GM19438 (cell line): ENCODE data around the gene RALGPS2.
"Not testable (repeated sequence)": the region's sequence is repeated elsewhere in the genome, so short reads cannot be mapped to it uniquely, and the experiment has no call there.

Experiments used
- ATAC-seq: cut with Tn5 transposase; IDR thresholded peaks from one replicate; pipeline ENCODE4 v1.9.1; 2021; ENCODE audit warnings: low read depth; ENCODE audit not compliant: unreplicated experiment

Gene RALGPS2

DNA sequence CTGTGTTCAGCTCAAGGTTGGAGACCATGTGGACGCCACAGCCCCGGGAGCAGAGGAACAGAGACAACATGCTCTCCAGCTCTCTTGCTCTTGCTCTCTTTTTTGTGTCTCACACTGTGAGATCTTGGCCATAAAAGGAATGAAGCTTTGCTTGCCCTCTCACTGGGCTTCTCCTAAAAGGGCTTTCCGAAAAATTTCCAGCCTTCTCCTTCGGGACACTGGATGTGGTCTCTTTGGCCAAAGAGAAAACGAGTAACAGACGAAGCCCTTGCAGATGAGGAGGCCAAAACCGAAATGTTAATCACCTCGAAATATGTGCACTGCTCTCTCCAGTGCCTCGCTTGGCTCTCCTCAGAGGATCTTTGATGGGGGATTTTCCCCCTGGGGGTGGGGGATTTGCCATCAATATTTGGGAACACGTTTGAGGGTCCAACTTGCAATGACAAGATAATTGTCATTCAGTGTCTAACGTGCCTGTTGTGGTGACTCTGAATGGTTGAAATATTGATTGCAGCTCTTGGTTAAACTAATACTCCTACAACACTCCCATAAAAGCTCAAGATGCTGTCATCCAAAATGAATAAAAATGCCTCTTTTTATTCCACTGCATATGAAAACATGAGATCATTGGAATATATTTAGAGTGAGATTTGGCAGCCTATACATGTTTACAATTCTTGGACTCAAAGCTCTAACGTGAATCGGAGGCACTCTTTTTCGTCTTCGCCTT, 214.5 kb downstream of the RALGPS2 start:
- no peak for ATAC-seq

DNA sequence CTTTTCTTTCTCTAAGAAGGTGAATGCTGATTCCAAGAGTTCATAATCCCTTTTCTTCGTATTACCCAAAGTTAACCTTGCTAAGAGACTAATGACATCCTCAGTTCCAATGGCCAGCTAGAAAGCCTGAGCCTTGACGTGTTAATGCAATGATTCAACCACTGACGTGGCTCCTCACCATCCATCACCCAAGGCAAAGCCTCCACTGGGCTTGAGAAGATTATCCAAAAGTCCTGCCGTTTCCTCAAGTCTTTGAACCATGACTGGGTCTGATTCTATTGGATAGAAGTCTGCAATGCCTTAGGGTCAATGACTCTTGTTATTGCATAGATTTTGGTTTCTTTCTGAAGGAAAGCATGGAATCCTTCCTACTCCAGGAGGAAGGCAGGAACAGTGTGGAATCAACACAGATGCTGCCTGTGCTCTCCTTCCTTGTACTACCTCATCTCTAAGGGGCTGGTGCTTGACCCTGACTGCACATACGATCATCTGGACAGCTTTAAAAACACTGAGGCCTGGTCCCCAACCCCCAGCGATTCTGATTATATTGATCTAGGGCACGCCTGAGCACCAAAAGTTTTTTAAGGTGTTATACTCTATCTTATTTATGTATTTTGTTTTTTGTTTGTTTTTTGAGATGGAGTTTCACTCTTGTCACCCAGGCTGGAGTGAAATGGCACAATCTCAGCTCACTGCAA, 215.2 kb downstream of the RALGPS2 start:
- ATAC-seq = no peak

- no peak for ATAC-seq
Measured at GRCh38 chr1:178941261-178941689, 216.2 kb downstream of the RALGPS2 start.

GRCh38 chr1:178941849-178942248, 216.8 kb downstream of the RALGPS2 start:
- no peak for ATAC-seq

GRCh38 chr1:178942285-178943198, 217.5 kb downstream of the RALGPS2 start:
- no peak for ATAC-seq

DNA sequence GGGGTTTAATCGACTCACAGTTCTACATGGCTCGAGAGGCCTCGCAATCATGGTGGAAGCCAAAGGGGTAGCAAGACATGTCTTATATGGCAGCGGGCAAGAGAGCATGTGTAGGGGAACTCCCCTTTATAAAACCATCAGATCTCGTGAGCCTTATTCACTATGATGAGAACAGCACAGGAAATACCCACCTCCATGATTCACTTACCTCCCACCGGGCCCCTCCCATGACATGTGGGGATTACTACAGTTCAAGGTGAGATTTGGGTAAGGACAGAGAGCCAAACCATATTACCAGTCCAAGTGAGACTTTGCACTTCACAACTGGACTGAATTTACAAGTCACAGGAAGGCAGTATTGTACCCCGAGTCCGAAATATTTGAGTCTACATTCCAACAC, 219.7 kb downstream of the RALGPS2 start:
- ATAC-seq = no peak

DNA sequence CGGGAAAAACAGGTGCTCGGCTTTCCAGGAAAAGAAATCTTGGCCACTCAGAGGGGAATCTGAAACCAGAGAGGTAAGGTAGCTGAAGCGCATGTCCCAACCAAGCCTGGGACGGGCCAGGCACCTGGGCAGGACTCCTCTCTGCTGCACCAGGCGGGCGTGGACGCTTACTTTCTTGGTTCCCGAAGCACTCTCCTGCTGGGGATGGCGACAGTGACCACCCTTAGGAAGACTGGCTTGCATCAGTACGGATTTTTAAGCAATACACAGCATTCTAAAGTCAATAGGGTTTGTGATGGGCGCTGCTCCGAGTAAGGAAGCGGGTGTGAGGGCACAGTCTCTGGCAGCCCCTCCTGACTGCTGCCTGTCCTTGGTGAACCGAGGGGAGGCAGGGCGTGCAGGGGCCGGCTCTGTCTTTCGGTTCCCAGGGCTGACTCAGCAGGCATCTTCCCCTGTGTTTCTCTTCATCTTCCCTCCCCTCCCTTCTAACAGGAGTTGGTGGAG, 220.8 kb downstream of the RALGPS2 start:
- no peak for ATAC-seq

- ATAC-seq = no peak
Measured at GRCh38 chr1:178946416-178946815, 221.4 kb downstream of the RALGPS2 start.

DNA sequence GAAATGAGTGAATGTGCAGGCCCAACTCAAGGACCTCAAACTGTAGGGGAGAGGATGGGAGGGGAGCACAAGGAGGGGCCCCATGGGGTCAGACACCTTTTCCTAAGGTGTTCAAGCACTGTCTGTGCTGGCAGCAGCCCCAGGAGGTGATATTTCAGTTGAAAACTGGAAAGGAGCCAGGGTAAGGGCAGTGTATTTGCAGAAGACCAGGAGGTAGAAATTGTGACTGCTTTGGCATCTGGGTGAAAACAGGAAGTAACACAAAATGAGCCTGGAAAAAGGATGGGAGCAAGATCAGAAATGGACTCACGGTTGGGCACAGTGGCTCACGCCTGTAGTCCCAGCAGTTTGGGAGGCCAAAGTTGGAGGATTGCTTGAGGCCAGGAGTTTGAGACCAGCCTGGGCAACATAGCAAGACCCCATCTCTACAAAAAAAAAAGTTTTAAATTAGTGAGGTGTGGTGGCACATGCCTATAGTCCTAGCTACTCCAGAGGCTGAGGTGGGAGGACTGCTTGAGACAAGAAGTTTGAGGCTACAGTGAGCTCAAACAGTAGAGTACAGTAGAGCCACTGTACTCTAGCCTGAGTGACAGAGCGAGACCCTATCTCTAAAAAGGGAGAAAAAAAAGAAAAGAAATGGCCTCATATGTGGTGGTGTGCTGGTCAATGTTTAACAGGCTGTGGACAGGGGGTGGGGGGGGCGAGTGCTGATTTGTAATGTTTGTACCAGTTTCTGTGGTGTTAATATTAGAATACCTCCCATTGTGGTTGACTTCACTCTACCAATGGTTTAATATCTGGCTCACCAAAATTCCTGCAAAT, 222.0 kb downstream of the RALGPS2 start:
- no peak for ATAC-seq

DNA sequence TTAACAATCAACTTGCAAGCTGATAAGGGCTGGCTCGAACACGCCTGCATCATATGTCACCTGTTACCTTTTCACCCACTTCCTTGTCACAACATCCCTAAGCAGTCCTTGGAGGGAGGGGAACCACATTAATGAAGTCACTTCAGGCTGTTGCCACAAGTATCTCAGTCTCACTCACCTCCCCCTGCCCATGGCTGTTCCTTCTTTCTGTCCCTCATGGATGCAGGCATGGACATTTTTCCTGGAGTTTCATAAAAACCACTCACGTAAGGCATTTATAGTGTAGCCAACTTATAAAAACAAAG, 222.6 kb downstream of the RALGPS2 start:
- no peak for ATAC-seq

- ATAC-seq = no peak
Measured at GRCh38 chr1:178948676-178949075, 223.6 kb downstream of the RALGPS2 start.

DNA sequence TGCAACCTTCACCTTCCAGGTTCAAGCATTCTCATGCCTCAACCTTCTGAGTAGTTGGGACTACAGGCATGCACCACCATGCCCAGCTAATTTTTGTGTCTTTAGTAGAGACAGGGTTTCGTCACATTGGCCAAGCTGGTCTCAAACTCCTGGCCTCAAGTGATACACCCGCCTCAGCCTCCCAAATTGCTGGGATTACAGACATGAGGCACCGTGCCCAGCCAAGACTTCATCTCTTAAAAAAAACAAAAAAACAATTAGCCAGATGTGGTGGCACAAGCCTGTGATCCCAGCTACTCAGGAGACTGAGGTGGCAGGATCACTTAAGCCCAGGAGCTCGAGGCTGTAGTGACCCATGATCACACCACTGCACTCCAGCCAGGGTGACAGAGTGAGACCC, 224.8 kb downstream of the RALGPS2 start:
- not testable (repeated sequence) for ATAC-seq

DNA sequence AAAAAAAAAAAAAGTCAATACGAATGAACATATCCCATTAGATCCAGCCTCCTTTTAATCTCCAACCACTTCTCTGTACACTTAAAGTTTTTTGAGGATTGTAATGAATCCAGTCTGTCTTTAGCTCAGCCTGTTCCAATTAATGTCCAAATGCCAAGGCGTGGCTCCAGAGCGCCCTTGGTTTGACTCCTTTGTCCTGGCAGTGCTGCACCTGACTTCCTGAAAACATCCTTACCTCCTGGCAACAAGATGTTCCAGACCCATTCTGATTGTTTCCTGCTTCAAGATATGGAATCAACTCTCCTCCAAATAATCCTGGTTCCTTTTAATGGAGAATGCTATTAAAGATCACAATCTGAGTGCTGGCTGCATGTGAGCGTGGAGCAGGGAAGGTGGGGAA, 226.6 kb downstream of the RALGPS2 start:
- ATAC-seq = no peak

- ATAC-seq = no peak
Measured at GRCh38 chr1:178953034-178953433, 228.0 kb downstream of the RALGPS2 start.

- ATAC-seq = no peak
Measured at GRCh38 chr1:178953538-178954324, 228.7 kb downstream of the RALGPS2 start.

- ATAC-seq = no peak
Measured at GRCh38 chr1:178954325-178954690, 229.3 kb downstream of the RALGPS2 start.

DNA sequence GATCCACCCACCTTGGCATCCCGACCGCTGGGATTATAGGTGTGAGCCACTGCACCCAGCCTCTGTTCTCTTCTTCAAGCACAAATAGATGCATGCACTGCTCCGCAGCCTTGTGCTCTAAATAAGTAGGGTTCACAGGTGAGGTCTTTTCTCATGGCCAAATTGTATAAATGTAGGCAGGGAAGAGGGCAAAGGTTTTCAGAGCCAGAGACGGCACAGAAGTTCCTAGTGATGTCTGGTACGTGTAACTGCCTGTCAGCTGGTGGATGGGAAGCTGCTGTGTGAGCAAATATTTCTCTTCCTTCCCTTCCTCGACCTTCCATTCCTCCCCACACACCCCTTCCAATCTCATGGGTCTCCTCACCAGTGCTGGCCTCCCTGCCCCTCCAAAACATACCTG, 229.9 kb downstream of the RALGPS2 start:
- ATAC-seq = no peak

- ATAC-seq = no peak
Measured at GRCh38 chr1:178955391-178955954, 230.4 kb downstream of the RALGPS2 start.

DNA sequence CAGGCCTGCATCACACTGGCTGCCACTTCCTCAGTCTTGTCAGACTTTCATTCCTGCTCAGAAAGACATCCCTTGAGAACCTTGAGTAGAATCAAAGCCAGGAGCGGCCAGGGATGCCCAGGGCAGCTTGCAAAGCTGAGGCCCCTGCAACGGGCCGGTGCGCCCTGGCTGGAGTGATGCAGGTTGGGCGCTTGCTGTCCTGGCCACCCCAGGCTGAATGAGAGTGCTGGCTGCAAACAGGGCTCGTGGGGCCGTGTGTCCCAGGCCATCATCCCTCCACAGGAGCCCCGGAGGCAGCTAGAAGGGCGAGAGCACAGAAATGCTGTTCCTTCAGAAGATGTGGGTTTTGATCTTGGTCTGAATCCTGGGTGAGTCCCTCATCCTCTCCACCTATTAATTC, 233.4 kb downstream of the RALGPS2 start:
- ATAC-seq = no peak
